Measurements from ENCODE around the gene MCF2L2.

GRCh38 chr3:183288117-183288516 is 140.3 kb downstream of the MCF2L2 start:
- no peak for TF ChIP-seq JUND (CRISPR knock-in tag; IDR thresholded peaks at IDR 0.05)
- TF ChIP-seq ARID4A (CRISPR knock-in tag; IDR thresholded peaks at IDR 0.05; ENCODE audit: borderline replicate concordance), result no peak
- no peak for TF ChIP-seq ZNF446 (CRISPR knock-in tag; IDR thresholded peaks at IDR 0.05)
- TF ChIP-seq ZBTB43 (CRISPR knock-in tag; conservative IDR thresholded peaks at IDR 0.05), result no peak
- TF ChIP-seq CTCF (CRISPR knock-in tag; IDR thresholded peaks at IDR 0.05), result no peak
- TF ChIP-seq HOMEZ (CRISPR knock-in tag; IDR thresholded peaks at IDR 0.05; ENCODE audit: low read depth), result no peak
- no peak for TF ChIP-seq ZNF382 (CRISPR knock-in tag; IDR thresholded peaks at IDR 0.05; ENCODE audit: borderline replicate concordance)
- TF ChIP-seq ZNF781 (CRISPR knock-in tag; IDR thresholded peaks at IDR 0.05; ENCODE audit: borderline replicate concordance, not compliant biosample characterization), result no peak
- TF ChIP-seq JUN (CRISPR knock-in tag; IDR thresholded peaks at IDR 0.05), result no peak

Data from HepG2 (cell line).